Stomach (tissue), 9 donors: ENCODE measurements around the gene VAT1. TPM values are rescaled to one million over a fixed set of nuclear protein-coding genes. Genes with fewer than 3 reads are reported as not detected.

Source experiments
- DNase-seq, 2 donors: peaks; one replicate each; pipeline versions ENCODE4 v3.0.0 to v3.0.0-alpha.2; 2013 to 2019
- H3K27ac ChIP-seq, 5 donors: fragments of 200-600 bp in 4 of 5; sonication (generic) in 4 of 5; one replicate each; pipeline ENCODE4 v1.5.1; 2013 to 2019; ENCODE audit warnings: mild to moderate bottlenecking in 1 of 5, moderate library complexity in 1 of 5
- H3K27me3 ChIP-seq, 3 donors: fragments of 200-600 bp; sonication (generic); one replicate each; pipeline ENCODE4 v1.5.1; 2017 to 2019; ENCODE audit warnings: mixed run types in 1 of 3
- H3K36me3 ChIP-seq, 4 donors: fragments of 200-600 bp; sonication (generic); 1 replicate in 3 of 4; 2 replicates in 1 of 4; pipeline ENCODE4 v1.5.1; 2016 to 2019
- H3K4me1 ChIP-seq, 4 donors: fragments of 200-600 bp; sonication (generic); one replicate each; pipeline ENCODE4 v1.5.1; 2016 to 2019
- H3K4me3 ChIP-seq, 4 donors: fragments of 200-600 bp; sonication (generic) in 3 of 4; one replicate each; pipeline ENCODE4 v1.5.1; 2016 to 2019; ENCODE audit warnings: mild to moderate bottlenecking in 1 of 4
- H3K9me3 ChIP-seq, 4 donors: fragments of 200-600 bp; sonication (generic); one replicate each; pipeline ENCODE4 v1.5.1; 2016 to 2019
- CTCF ChIP-seq, 7 experiments: fragments of 450-650 bp in 4 of 7; fragments of 200-600 bp in 3 of 7; sonication (generic) in 3 of 7; IDR thresholded peaks; one replicate each; pipeline ENCODE4 v1.5.1; 2016 to 2019; ENCODE audit warnings: antibody characterized with exemption in 7 of 7, control low read depth in 2 of 7, mild to moderate bottlenecking in 1 of 7
- EP300 ChIP-seq: sonication (generic); formaldehyde crosslinking; IDR thresholded peaks from one replicate; pipeline ENCODE4 v1.6.1; 2017; ENCODE audit warnings: antibody characterized with exemption
- POLR2A ChIP-seq, 4 donors: fragments of 450-650 bp; IDR thresholded peaks; one replicate each; pipeline ENCODE4 v1.6.1; 2016; ENCODE audit warnings: antibody characterized with exemption in 4 of 4, control low read depth in 2 of 4, mild to moderate bottlenecking in 1 of 4, moderate library complexity in 1 of 4
- POLR2AphosphoS5 ChIP-seq, 3 donors: sonication (generic); formaldehyde crosslinking; IDR thresholded peaks; one replicate each; pipeline ENCODE4 v1.6.1; 2016; ENCODE audit warnings: antibody characterized with exemption in 3 of 3
- whole genome bisulfite sequencing, 5 donors: extraction: QIAGEN DNeasy Blood & Tissue Kit in 3 of 5; methylation state at CpG; one replicate each; pipeline versions ENCODE4 v1.1.5 to v1.1.7; 2013 to 2018; 5-methylcytosine and 5-hydroxymethylcytosine counted together
- intact Hi-C: fragments of 100-400 bp; cut with DNase I; formaldehyde crosslinking; loops from one replicate; pipeline ENCODE4 v1.15.1; 2023; ENCODE audit warnings: low total_unique reads
- polyA plus RNA-seq, 3 donors: library from polyadenylated mRNA; stranded (reverse); fragments of 200-250 nt; gene quantifications; one replicate each; pipeline ENCODE4 v1.2.3, GENCODE V29; 2013
- total RNA-seq, 5 donors: library from RNA; depleted of rRNA; stranded (reverse); fragments of >200 nt; gene quantifications; one replicate each; pipeline versions ENCODE4 v1.1.0 to v1.2.3, GENCODE V29; 2014 to 2016
- donor health status: healthy with polysubstance abuse.
- donor health status: Bipolar disorder and iron deficiency.
- donor health status: healthy.

VAT1 gene
- total and polyA plus RNA-seq, 8 donors, result 8.2 to 73.6 (median 56.6) TPM

DNA sequence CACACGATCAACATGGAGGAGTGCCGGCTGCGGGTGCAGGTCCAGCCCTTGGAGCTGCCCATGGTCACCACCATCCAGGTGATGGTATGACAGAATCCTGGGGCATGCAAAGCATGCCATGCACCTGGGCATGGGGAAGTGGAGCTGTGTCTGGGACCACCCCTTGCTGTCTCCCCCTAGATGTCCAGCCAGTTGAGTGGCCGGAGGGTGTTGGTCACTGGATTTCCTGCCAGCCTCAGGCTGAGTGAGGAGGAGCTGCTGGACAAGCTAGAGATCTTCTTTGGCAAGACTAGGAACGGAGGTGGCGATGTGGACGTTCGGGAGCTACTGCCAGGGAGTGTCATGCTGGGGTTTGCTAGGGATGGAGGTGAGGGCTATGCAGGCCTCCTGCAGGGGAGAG, 8.9 kb downstream of the VAT1 start:
- DNase-seq, result no peak
- no peak for TF ChIP-seq POLR2A (IDR thresholded peaks at IDR 0.05)
- TF ChIP-seq EP300, result no peak
- TF ChIP-seq POLR2AphosphoS5 (IDR thresholded peaks at IDR 0.05), result no peak
- no peak for TF ChIP-seq CTCF (IDR thresholded peaks at IDR 0.05)
- intact Hi-C loops, result no loop called here
- H3K4me3 ChIP-seq, result no peak overlapping the region
- no peaks in the 10 kb centered on the region for H3K27me3 ChIP-seq
- H3K36me3 ChIP-seq, result peaks cover 28 to 66% (median 60%) of the 10 kb centered on the region in 4 donors
- no peaks in the 10 kb centered on the region for H3K9me3 ChIP-seq
- peaks cover 30 to 82% (median 42%) of the 10 kb centered on the region in 4 donors for H3K4me1 ChIP-seq
- WGBS, 5 donors, result 80 to 92% (median 87%) methylated on average over 7 to 8 of the region's 8 CpGs
- H3K27ac ChIP-seq, result peak overlapping the region in 2 of 5 donors; percentile 66 to 76

GRCh38 chr17:43011728-43012472, 10.3 kb downstream of the VAT1 start:
- WGBS, 5 donors, result 56 to 70% (median 64%) methylated on average over 12 to 15 of the region's 15 CpGs

DNA sequence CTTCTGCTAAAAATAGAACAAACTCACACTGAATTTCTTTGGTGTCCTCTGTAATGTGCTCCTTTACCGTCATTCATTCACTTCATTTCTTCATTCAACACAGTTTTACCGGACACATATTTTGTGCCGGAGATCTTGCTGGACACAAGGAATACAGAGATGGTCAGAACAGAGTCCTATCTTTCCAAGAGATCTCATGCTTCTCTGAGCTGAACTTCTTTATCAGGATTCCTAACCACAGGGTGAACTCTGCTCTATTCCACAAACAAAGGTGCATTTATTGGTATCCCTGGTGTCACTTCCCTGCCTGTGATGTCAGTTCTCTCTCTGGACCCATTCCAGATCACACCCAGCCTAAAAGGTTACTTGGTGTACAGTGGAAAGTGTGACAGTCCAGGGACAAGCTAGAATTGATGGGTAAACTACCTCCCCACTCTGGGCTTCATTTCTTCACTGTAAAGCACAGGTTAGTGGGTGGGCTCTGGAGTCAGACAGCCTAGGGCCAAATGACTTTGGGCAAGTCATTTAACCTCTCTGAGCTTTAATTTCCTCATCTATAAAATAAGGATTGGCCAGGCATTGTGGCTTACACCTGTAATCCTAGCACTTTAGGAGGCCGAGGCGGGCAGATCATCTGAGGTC, 11.4 kb downstream of the VAT1 start:
- Histone ChIP-seq H3K36me3 (peaks cover 14 to 44% (median 38%) of the 10 kb centered on the region in 4 donors), H3K9me3 (no peaks in the 10 kb centered on the region), H3K4me1 (peaks cover 29 to 86% (median 49%) of the 10 kb centered on the region in 4 donors), H3K27me3 (no peaks in the 10 kb centered on the region), H3K27ac (peak overlapping the region in 3 of 5 donors; percentile 7 to 25 (median 20)), H3K4me3 (no peak overlapping the region)
- DNase-seq, result peak in 1 of 2 donors; percentile 72
- WGBS, 5 donors, result 76 to 83% (median 81%) methylated on average over 5 of the region's 5 CpGs
- intact Hi-C loops, result no loop called here
- TF ChIP-seq POLR2AphosphoS5 (IDR thresholded peaks at IDR 0.05), result peak in 1 of 3 donors; percentile 6
- no peak for TF ChIP-seq CTCF (IDR thresholded peaks at IDR 0.05)

More at GRCh38 chr17:43011728-43012472, 10.3 kb downstream of the VAT1 start:
- intact Hi-C loops, result no loop called here
- TF ChIP-seq POLR2AphosphoS5 (IDR thresholded peaks at IDR 0.05) (peak in 1 of 3 donors; percentile 2), CTCF (IDR thresholded peaks at IDR 0.05) (no peak), EP300 (no peak)
- Histone ChIP-seq H3K27me3 (no peaks in the 10 kb centered on the region), H3K27ac (peak overlapping the region in 4 of 5 donors; percentile 10 to 47 (median 32)), H3K36me3 (peaks cover 21 to 56% (median 49%) of the 10 kb centered on the region in 4 donors), H3K4me1 (peaks cover 36 to 87% (median 48%) of the 10 kb centered on the region in 4 donors), H3K9me3 (no peaks in the 10 kb centered on the region), H3K4me3 (no peak overlapping the region)
- no peak for DNase-seq

DNA sequence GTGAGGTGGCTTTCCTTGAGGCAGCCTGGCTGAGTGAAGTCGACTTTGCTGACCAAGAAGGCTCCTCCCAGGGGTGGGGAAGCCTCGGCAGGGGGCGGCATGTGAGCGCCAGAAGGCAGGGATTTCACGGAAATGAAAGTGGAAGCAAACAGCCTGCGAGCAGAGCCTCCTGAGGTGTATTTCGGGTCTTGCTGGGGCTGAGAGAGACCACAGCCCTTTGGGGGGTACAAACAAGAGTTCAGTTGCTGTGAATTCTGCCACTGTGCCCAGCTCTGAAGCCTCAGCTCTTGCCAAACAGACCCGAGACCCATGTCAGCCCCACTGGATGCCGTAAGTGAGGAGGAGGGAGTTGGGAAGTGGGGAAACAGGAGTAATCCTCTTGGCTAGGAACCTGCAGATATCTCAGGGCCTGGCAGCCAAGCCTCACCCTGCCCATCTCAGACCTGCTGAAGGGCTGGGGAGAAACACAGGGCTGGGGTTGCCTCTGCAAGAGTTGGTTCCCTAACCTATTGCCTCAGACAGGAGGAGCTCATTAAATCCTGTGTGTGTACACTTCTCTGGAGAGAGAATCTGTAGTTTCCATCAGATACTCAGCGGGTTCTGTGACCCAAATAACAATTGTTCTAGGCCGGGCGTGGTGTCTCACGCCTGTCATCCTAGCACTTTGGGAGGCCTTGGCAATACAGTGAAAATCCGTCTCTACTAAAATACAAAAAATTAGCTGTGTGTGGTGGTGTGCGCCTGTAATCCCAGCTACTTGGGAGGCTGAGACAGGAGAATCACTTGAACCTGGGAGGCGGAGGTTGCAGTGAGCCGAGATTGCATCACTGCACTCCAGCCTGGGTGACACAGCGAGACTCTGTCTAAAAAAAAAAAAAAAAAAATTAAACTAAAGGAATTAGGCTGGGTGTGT, 15.3 kb downstream of the VAT1 start, which contains the start of gene IFI35:
Gene IFI35 (plus strand): TSS at position 146 of the 913 bp plus-strand sequence. CDS start 164 bp downstream, at position 310.
- H3K9me3 ChIP-seq, result no peaks in the 10 kb centered on the region
- intact Hi-C loops, result no loop called here
- no peaks in the 10 kb centered on the region for H3K27me3 ChIP-seq
- 19 to 24% (median 21%) methylated on average over 18 of the region's 18 CpGs for WGBS, 5 donors
- peak; percentile 90 to 96 for DNase-seq
- TF ChIP-seq POLR2A (IDR thresholded peaks at IDR 0.05), result no peak
- peak in 4 of 7 experiments; percentile 13 to 57 (median 40) for TF ChIP-seq CTCF (IDR thresholded peaks at IDR 0.05)
- TF ChIP-seq EP300, result no peak
- peak; percentile 53 to 89 (median 67) for TF ChIP-seq POLR2AphosphoS5 (IDR thresholded peaks at IDR 0.05)
- peaks cover 18 to 36% (median 29%) of the 10 kb centered on the region in 4 donors for H3K36me3 ChIP-seq
- H3K4me3 ChIP-seq, result peak within 1 kb of the TSS; percentile 62 to 70 (median 64)
- peak within 1 kb of the TSS; percentile 91 to 98 (median 96) for H3K27ac ChIP-seq
- H3K4me1 ChIP-seq, result peaks cover 18 to 70% (median 31%) of the 10 kb centered on the region in 4 donors
